NCI-H187 (cell line): Measurements from ENCODE around the gene RNF103.

Experiments used
- DNase-seq, 2 experiments: peaks; one replicate each; lab custom pipeline; 2025; lab: John Stamatoyannopoulos, UW

The RNF103 gene

GRCh38 chr2:86566158-86566820 is 57.4 kb downstream of the RNF103 start:
- no peak for DNase-seq

- no peak for DNase-seq
Measured at GRCh38 chr2:86563650-86564061, 60.0 kb downstream of the RNF103 start.

- DNase-seq: peak; percentile 83 to 89
Measured at GRCh38 chr2:86562922-86563649, 60.6 kb downstream of the RNF103 start, which contains the start of gene CHMP3. CHMP3 (minus strand) TSS chr2:86563443; CDS start chr2:86563348, 95 bp downstream.

- no peak for DNase-seq
Measured at GRCh38 chr2:86562485-86562921, 61.2 kb downstream of the RNF103 start.

GRCh38 chr2:86557836-86558235 is 65.8 kb downstream of the RNF103 start:
- DNase-seq: no peak

GRCh38 chr2:86556508-86556907 is 67.2 kb downstream of the RNF103 start:
- no peak for DNase-seq
